ENCODE data around the gene PLEKHM3.

GRCh38 chr2:207865210-207865609 is 160.1 kb downstream of the PLEKHM3 start:
- no peak for TF ChIP-seq ZMYM2 (CRISPR knock-in tag; IDR thresholded peaks at IDR 0.05)
- TF ChIP-seq POLR2AphosphoS5 (IDR thresholded peaks at IDR 0.05; ENCODE audit: low read depth, low read length), result no peak
- no peak for TF ChIP-seq CTCF (CRISPR knock-in tag; IDR thresholded peaks at IDR 0.05)
- no peak for TF ChIP-seq ZNF766 (CRISPR knock-in tag; IDR thresholded peaks at IDR 0.05; ENCODE audit: borderline replicate concordance)
- no peak for TF ChIP-seq ESRRA (CRISPR knock-in tag; IDR thresholded peaks at IDR 0.05; ENCODE audit: low read depth)
- TF ChIP-seq SETDB1 (CRISPR knock-in tag; IDR thresholded peaks at IDR 0.05; ENCODE audit: borderline replicate concordance), result no peak

Measured in HepG2 (cell line).